ENCODE data around the gene BLTP1. TPM values are rescaled to one million over a fixed set of nuclear protein-coding genes. Genes with fewer than 3 reads are reported as not detected.
A peak's percentile ranks its signal among the peaks of the same experiment; 100 is the strongest.
"Not testable (repeated sequence)": the region's sequence is repeated elsewhere in the genome, so short reads cannot be mapped to it uniquely, and the experiment has no call there.

Gene BLTP1
- total and polyA plus RNA-seq, 2 experiments from 2014 or later: 12.9 to 62.5 TPM

- TF ChIP-seq ZNF462 (CRISPR knock-in tag; IDR thresholded peaks at IDR 0.05): no peak
Measured at GRCh38 chr4:122104184-122104583, 47.9 kb upstream of the BLTP1 start (continued).

- Mint-ChIP-seq H3K9me3 (peaks cover 7% of the 10 kb centered on the region; the same call in 2 of the 3 replicates), H3K27me3 (ENCODE audit: insufficient read depth, low read depth, poor library complexity) (no peaks in the 10 kb centered on the region), H3K36me3 (ENCODE audit: low read depth) (peaks cover 2% of the 10 kb centered on the region; the same call in 1 of the 3 replicates), H3K27ac (no peak overlapping the region), H3K4me1 (peaks cover 8% of the 10 kb centered on the region; the same call in 2 of the 3 replicates), H3K4me3 (no peak overlapping the region)
- no peak for TF ChIP-seq ETS1 (IDR thresholded peaks at IDR 0.05)
- TF ChIP-seq CREB1 (CRISPR knock-in tag; IDR thresholded peaks at IDR 0.05; ENCODE audit: low read depth): no peak
- TF ChIP-seq STAT1 (IDR thresholded peaks at IDR 0.05; ENCODE audit: unreplicated experiment): no peak
- TF ChIP-seq POLR2AphosphoS5 (IDR thresholded peaks at IDR 0.05; ENCODE audit: low read depth): no peak
- TF ChIP-seq JUNB (IDR thresholded peaks at IDR 0.05; ENCODE audit: unreplicated experiment): no peak
- TF ChIP-seq EZH2phosphoT487 (IDR thresholded peaks at IDR 0.05; ENCODE audit: unreplicated experiment): no peak
- TF ChIP-seq REST (IDR thresholded peaks at IDR 0.05; ENCODE audit: unreplicated experiment): no peak
- no peak for TF ChIP-seq NANOG (IDR thresholded peaks at IDR 0.05; ENCODE audit: borderline replicate concordance)
- no peaks in the 10 kb centered on the region for H3K36me3 ChIP-seq (ENCODE audit: insufficient read depth)
- no peak overlapping the region for H3K27ac ChIP-seq (ENCODE audit: low read depth)
- ATAC-seq (no peak), DNase-seq (ENCODE audit: low spot score) (no peak)
- H3K27me3 ChIP-seq (ENCODE audit: insufficient read depth): no peaks in the 10 kb centered on the region
- H3K4me2 ChIP-seq: no peak overlapping the region
- no peaks in the 10 kb centered on the region for H4K20me1 ChIP-seq (replicated peaks; ENCODE audit: insufficient read depth)
- no peaks in the 10 kb centered on the region for H3K4me1 ChIP-seq (ENCODE audit: insufficient read depth)
- H2AFZ ChIP-seq: no peak overlapping the region
- H3K9me2 ChIP-seq (ENCODE audit: insufficient read depth): no peaks in the 10 kb centered on the region
- H3K79me2 ChIP-seq (replicated peaks; ENCODE audit: insufficient read depth): no peaks in the 10 kb centered on the region
- no peak overlapping the region for H3K4me3 ChIP-seq
- H3F3A ChIP-seq (replicated peaks; ENCODE audit: low read depth): no peaks in the 10 kb centered on the region
Measured at GRCh38 chr4:122107680-122108079, 44.5 kb upstream of the BLTP1 start.

GRCh38 chr4:122110304-122110703 is 41.8 kb upstream of the BLTP1 start:
- DNase-seq (ENCODE audit: low spot score): peak; percentile 6

More at GRCh38 chr4:122110304-122110703, 41.8 kb upstream of the BLTP1 start:
- not testable (repeated sequence) for H3K27ac ChIP-seq (ENCODE audit: low read depth); H3K4me1 Mint-ChIP-seq; H3K4me3 ChIP-seq; H3K4me1 ChIP-seq (ENCODE audit: insufficient read depth); H3K27ac Mint-ChIP-seq; H3K4me2 ChIP-seq; ATAC-seq; H3K27me3 ChIP-seq (ENCODE audit: insufficient read depth); H3K36me3 Mint-ChIP-seq (ENCODE audit: low read depth); H3K9me3 Mint-ChIP-seq; H3K9me2 ChIP-seq (ENCODE audit: insufficient read depth); H3F3A ChIP-seq (replicated peaks; ENCODE audit: low read depth); H3K79me2 ChIP-seq (replicated peaks; ENCODE audit: insufficient read depth); H3K27me3 Mint-ChIP-seq (ENCODE audit: insufficient read depth, low read depth, poor library complexity); H4K20me1 ChIP-seq (replicated peaks; ENCODE audit: insufficient read depth); H3K36me3 ChIP-seq (ENCODE audit: insufficient read depth); H3K4me3 Mint-ChIP-seq
- H2AFZ ChIP-seq: peak overlapping the region; percentile 60; the same call in 1 of the 2 replicates
